HG02678 (cell line): ENCODE data around the gene KIAA1958.
A peak's percentile ranks its signal among the peaks of the same experiment; 100 is the strongest.
"Not testable (repeated sequence)": the region's sequence is repeated elsewhere in the genome, so short reads cannot be mapped to it uniquely, and the experiment has no call there.

ENCODE experiments used
- ATAC-seq: cut with Tn5 transposase; IDR thresholded peaks from one replicate; pipeline ENCODE4 v1.9.1; 2021; ENCODE audit warnings: mild to moderate bottlenecking, moderate library complexity; ENCODE audit not compliant: unreplicated experiment

Gene KIAA1958

DNA sequence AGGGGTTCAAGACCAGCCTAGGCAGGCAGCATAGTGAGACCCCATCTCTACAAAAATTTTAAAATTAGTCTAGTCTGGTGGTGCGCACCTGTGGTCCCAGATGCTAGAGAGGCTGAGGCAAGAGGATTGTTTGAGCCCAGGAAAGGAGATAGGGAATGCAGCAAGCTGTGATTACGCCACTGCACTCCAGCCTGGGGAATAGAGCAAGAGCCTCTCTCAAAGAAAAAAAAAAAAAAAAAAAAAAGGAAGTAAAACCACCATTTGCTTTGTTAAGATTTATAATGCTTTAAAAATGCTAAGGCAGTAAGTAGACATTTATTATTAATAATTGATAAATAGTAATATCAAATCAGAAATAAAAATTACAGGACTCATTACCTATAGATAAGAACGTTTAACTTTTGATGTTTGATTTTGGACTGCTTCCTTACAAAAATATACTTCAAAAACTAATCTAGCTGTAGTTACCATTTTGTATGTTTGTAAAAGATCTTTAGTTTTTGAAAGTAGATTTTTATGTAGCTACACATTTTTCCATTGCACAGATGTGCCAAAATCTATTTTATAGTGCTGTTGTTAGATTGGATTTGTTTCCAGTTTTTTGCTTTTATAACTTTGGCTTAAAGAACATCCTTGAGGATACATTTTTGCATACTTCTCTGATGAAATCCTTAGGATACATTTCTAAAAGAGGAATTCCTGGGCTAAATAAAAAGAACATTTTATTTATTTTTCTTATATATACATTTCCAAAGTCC is 144.9 kb downstream of the KIAA1958 start:
- no peak for ATAC-seq

DNA sequence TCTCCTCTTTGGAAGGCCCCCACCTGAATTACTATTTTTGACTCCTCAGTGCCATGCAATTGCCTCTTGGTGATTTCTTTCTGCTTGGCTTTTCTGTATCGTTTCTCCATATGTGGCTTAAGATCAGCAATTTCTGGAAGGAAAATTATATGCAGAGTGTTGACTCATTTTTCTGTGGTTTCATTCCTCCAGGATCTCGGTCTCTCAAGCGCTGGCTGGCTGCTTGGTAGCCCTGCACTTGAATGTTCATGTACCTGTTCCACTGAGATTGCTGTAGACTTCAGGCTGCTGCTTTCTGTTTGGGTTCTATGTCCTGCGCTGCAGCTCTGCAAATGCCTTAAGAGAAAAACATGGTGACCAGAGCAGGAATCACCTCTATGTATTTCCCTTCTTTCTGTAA is 153.7 kb downstream of the KIAA1958 start:
- no peak for ATAC-seq

DNA sequence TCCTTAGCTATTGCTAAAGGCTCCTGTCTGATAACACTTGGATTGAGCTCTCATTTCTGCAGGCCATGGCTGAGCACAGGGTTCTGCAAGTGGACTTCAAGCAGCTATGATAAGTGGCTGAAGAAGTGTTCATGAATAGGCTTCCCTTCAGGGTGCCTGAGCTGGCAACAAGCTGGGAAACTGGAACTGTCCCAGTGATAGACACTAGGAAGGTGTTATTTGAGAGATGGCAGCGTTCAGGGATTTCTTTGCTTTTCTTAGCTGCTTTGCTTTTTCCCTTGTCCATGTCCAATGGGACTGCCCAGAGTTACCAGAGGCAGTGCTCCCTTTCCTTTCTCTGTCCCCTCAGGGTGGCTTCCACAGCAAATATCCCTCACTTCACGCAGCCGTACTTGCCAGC is 155.5 kb downstream of the KIAA1958 start:
- ATAC-seq: no peak

DNA sequence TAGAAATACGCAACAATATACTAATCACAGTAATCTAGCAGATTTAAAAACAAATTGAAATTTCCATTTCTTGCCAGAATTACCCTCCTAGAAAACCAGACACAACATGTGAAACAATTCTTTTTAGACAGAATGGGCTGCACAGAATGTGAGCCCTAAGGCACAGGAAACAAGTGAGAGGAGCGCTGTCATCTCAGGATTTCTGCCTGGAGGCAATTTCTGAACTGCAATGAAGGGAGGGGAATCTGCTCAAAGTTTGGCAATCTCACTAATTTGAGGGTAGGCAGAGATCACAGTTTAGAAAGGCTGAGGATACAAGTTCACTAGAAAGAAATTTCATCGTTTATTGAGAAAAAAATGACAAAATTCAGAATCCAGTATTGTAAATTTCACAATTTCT is 161.0 kb downstream of the KIAA1958 start:
- no peak for ATAC-seq

- no peak for ATAC-seq
Measured at GRCh38 chr9:112648624-112649023, 162.0 kb downstream of the KIAA1958 start.

- ATAC-seq: no peak
Measured at GRCh38 chr9:112654282-112654681, 167.7 kb downstream of the KIAA1958 start.

- ATAC-seq: no peak
Measured at GRCh38 chr9:112655668-112656067, 169.0 kb downstream of the KIAA1958 start.

- ATAC-seq: no peak
Measured at GRCh38 chr9:112659906-112660305, 173.3 kb downstream of the KIAA1958 start.

GRCh38 chr9:112663681-112664080 is 177.1 kb downstream of the KIAA1958 start:
- ATAC-seq: no peak

DNA sequence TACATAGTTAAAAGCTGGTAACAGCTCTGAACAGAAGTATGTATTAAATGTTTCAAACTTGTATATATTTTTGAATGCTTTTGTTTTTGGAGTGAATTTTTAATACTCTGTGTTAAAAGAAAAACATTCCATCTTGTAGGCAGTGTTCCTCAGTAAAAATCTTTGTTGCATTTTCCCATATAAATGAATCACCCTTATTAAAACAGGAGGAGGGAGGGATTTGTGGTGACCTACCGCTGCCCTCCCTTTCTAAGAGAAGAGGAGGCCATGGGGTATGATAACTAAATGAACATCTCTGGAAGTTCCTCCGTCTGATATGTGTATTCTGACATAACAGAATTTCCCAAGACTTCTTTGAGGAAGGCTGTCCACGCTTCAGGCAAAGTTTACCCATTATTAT is 177.9 kb downstream of the KIAA1958 start:
- ATAC-seq: no peak

- ATAC-seq: no peak
Measured at GRCh38 chr9:112665347-112665746, 178.7 kb downstream of the KIAA1958 start.

DNA sequence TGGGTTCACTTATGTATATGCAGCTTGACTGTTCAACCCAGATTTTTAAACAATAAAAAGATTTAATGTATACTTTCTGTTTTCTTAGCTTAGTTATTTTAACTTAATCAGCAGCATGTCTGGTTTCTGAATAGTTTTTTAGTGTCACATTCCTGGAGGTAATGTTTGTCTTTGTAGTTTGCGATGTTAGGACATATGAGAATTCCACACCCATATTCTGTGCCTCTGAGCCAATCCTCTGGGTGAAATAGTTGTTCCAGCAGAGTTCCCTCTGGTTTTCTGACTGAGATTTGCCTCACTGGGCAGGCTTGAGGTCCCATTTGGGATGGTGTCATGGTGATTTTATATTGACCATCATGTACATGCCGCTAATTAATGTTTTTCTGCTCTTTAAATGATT is 182.7 kb downstream of the KIAA1958 start:
- ATAC-seq: no peak

DNA sequence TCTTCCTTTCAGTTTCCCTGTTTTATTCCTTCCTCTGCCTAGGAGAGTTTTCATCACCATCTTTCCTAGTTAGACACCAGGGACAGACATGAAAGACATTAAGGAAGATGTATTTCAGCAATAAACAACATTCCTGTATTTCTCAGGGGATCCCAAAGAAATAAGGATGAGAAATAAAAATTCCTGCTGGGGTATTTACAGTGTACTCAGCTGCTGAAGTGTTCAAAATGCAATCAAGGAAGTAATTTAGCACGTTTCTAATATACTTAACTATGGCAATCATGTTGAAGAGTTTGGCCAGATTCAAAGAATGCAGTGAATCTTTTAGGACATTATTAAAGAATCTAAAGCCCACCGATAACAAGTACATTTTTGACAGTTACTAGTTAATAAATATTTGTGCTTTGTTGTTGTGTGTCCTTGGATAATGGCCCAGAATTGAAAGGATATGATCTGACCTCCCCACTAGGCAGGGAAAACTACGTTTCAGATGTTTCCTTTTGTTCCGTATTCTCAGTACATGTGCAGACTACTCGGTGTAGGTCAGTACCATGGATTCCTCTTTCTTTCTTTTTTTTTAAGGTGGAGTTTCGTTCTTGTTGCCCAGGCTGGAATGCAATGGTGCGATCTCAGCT is 184.5 kb downstream of the KIAA1958 start:
- no peak for ATAC-seq

GRCh38 chr9:112673221-112673620 is 186.6 kb downstream of the KIAA1958 start:
- ATAC-seq: not testable (repeated sequence)

GRCh38 chr9:112677040-112677439 is 190.4 kb downstream of the KIAA1958 start:
- ATAC-seq: no peak

DNA sequence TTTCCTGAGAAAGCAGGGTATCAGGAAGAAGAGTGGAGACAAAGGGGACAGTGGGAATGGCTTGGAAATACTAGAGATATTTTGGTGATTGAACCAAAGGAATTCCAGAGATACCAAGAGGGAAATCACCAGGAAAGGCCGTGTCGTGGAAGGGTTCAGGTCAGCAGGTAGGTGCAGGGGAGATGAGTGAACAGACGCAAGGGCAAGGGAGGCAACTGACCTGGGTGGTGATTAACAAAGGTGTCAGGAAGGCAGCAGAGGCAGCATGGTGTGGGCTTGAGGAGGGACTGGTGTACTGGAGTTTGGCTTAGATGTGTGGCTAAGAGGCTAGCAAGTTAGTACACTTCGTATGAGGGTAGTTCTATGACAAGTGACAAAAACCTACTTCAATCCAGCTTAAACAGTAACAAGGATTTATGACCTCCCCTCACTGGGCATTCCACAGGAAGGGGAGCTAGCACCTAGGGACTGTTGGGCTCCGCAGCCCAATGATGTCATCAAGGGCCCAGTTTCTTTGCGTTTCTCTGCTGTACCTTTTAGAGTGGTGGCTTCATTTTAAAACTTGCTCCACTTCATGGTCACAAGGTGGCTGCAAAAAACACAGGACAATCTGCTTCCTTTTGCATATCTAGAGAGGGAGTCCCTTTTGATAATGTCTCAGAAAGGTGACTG is 194.2 kb downstream of the KIAA1958 start:
- no peak for ATAC-seq

DNA sequence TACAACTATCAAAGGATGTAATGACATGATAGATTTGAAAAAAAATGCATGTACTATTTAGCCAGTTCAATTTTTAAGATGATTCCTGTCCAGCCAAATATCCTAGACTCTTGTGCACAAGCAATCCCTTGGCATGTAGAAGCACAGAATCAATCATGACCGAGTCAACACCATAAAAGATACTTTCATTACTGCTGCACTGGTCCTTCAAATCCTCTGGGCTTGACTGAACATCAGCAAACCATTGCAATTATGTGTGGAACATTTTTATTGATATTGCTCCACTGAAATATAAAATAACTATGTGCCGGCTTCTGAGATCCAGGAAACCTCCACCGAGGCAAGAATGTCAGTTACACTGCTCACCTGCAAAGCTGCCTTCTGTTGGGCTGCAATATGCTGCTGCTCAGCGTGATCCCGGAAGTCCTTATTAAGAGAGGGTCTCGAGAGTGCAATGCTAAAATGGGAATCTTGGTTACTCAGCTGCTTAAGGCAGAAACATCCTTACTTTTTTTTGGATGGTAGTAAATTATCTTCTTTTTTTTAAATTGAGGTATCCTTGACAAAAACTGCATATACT is 202.6 kb downstream of the KIAA1958 start:
- no peak for ATAC-seq

GRCh38 chr9:112694706-112695555 is 208.3 kb downstream of the KIAA1958 start:
- ATAC-seq: no peak

DNA sequence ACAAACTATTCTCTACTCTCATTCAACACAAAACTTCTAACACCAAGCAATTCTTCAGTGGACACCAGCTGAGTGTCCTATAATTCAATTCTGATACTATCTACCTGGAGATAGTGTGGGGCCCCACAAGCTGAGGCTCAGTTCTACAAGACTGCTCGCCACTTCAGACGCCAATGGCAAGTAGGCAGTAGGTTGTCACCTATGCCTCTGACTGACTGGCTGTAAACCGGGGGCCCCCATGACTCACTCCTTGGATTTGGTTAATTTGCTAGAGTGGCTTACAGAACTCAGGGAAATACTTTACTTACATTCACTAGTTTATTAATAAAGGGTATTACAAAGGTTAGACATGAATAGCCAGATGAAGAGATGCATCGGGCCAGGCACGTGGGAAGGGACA is 209.8 kb downstream of the KIAA1958 start:
- ATAC-seq: no peak

GRCh38 chr9:112699230-112699629 is 212.6 kb downstream of the KIAA1958 start:
- peak; percentile 86 for ATAC-seq

DNA sequence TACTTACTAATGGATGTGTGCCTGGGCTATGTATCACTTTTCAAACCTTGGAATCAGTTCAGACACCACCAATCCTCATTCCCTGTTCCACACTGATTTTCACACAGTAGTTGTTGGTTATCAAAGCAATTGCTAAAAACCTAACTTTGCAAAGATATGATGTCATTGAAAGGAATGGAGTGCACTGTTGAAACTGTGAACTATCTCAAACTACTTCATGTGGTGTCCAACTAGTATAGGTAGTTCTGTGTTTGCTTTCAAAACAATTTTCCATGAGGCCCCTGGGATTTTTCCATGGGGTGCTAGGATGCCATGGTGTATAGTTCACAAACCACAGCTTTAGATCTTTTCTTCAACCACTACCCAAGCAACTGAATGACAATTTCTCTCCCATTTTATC is 213.5 kb downstream of the KIAA1958 start:
- no peak for ATAC-seq
